Activated CD4-positive, alpha-beta memory T cell treated with anti-CD3 and anti-CD28 coated beads for 36 hours (primary cell): ENCODE results near the gene MAPKAPK3. TPM values are rescaled to one million over a fixed set of nuclear protein-coding genes. Genes with fewer than 3 reads are reported as not detected.

Experiments
- CTCF ChIA-PET: fragments of 350-600 bp; sonication (Branson Sonifier 250); formaldehyde crosslinking; loops from one replicate; lab custom pipeline; 2021; ENCODE audit warnings: antibody characterized with exemption, inconsistent platforms; lab: Charles Lee
- POLR2A ChIA-PET: fragments of 350-600 bp; sonication (Branson Sonifier 250); formaldehyde crosslinking; loops from one replicate; lab custom pipeline; 2021; ENCODE audit warnings: antibody characterized with exemption; lab: Charles Lee
- DNase-seq: peaks from one replicate; pipeline ENCODE4 v3.0.0-alpha.2; 2020
- H3K27ac Mint-ChIP-seq: one replicate; pipeline ENCODE4 v1.8.0; 2021; ENCODE audit warnings: mixed read lengths
- H3K27me3 Mint-ChIP-seq: one replicate; pipeline ENCODE4 v1.8.0; 2021; ENCODE audit warnings: mixed read lengths
- H3K36me3 Mint-ChIP-seq: one replicate; pipeline ENCODE4 v1.8.0; 2021; ENCODE audit warnings: mixed read lengths
- H3K4me1 Mint-ChIP-seq: one replicate; pipeline ENCODE4 v1.8.0; 2021; ENCODE audit warnings: low read depth, mixed read lengths
- H3K4me3 Mint-ChIP-seq: one replicate; pipeline ENCODE4 v1.8.0; 2021; ENCODE audit warnings: mild to moderate bottlenecking, mixed read lengths
- H3K9me3 Mint-ChIP-seq: one replicate; pipeline ENCODE4 v1.8.0; 2021; ENCODE audit warnings: mixed read lengths
- intact Hi-C: fragments of 100-400 bp; cut with micrococcal nuclease; formaldehyde crosslinking; loops from one replicate; pipeline ENCODE4 v1.15.1; 2023
- total RNA-seq, 2 experiments: library from RNA; stranded (reverse); gene quantifications; one replicate each; pipeline ENCODE4 v1.2.3, GENCODE V29; 2021

The MAPKAPK3 gene
- total RNA-seq, 2 experiments from 2014 or later: 186 to 187 TPM

DNA sequence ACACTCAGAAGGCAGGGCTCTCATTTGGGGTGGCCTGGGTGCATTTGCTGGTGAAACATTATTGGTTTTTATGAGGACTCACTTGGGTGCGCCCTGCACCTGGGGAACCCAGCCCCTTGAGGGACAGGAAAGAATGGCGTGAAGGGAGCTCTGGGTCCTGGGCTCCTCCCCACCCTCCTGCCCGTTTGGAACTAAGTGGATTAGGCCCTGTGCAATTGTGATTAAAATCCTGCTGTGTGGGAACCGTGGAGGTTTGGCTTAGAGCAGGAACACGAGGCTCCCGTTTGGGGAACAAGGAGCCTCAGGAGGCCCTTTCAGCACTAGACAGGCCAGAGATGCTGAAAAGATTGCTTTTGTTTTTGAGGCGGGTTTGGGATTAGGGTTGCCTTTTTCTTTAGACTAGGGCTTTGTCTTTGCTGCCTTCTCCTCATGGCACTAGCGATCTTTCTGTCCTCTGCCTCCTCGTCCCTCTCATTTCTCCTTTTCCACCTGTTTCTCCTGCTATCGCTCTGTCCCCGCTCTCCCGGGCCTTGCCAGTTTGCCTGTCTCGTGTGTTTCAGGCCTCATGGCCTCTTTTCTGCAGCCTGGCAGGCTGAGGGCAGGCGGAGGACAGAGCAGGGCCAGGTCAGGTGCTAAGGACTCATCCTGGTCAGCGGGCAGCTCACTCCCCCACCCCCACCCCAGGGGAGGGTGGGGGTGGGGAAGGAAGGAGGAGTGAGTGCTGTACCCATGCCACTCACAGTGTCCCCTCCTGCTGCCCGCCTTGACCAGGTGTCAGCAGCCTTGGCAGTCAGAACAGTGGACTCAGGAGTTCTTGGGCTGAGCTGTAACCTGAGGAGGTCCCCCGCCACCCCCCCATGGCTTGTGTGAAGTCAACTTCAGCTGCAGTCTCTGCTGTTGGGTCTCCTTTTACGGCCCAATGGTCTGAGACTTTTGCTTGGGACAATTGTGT lies 8.6 kb downstream of the MAPKAPK3 start:
- H3K4me1 Mint-ChIP-seq: peaks cover 94% of the 10 kb centered on the region
- no peak for DNase-seq
- intact Hi-C loops: no loop called here
- peaks cover 36% of the 10 kb centered on the region for H3K36me3 Mint-ChIP-seq
- no peak overlapping the region for H3K4me3 Mint-ChIP-seq
- POLR2A ChIA-PET: interaction anchor here (0.7 to 1.3 kb wide), 3 partner anchors 23 to 564 kb away, joined by 3 to 4 read pairs (median 3); no protein-coding TSS in a partner anchor
- H3K9me3 Mint-ChIP-seq: no peaks in the 10 kb centered on the region
- CTCF ChIA-PET: interaction anchor here (0.9 to 2.9 kb wide), 5 partner anchors 9 to 52 kb away, joined by 3 to 22 read pairs (median 7); no protein-coding TSS in a partner anchor
- H3K27ac Mint-ChIP-seq: peak overlapping the region; percentile 94
- no peaks in the 10 kb centered on the region for H3K27me3 Mint-ChIP-seq

DNA sequence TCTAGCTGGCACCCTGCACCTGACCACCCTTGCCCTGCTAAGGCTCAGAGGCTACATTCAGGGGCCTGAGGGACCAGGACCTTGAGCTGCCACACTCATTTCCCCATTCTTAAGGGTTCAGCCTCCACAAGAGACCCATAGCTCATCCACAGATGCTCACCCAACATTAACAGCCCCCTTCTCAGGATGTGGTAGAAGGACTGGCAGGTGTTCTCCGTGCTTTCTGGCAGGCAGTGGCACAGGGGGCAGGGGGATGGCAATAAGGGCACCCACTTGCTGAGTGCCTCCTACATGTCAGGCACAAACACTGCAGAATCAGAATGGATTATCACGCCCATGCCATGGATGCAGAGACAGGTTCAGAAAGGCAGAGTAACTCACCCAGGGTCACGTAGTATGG lies 9.4 kb downstream of the MAPKAPK3 start:
- Mint-ChIP-seq H3K27ac (peak overlapping the region; percentile 4), H3K4me3 (no peak overlapping the region), H3K36me3 (peaks cover 31% of the 10 kb centered on the region), H3K27me3 (no peaks in the 10 kb centered on the region), H3K4me1 (peaks cover 96% of the 10 kb centered on the region), H3K9me3 (no peaks in the 10 kb centered on the region)
- DNase-seq: no peak
- POLR2A ChIA-PET: no interaction called here
- intact Hi-C loops: no loop called here
- CTCF ChIA-PET: interaction anchor here (0.9 to 1.8 kb wide), 4 partner anchors 10 to 84 kb away, joined by 3 to 4 read pairs (median 4); partner anchors contain the start of gene DOCK3

DNA sequence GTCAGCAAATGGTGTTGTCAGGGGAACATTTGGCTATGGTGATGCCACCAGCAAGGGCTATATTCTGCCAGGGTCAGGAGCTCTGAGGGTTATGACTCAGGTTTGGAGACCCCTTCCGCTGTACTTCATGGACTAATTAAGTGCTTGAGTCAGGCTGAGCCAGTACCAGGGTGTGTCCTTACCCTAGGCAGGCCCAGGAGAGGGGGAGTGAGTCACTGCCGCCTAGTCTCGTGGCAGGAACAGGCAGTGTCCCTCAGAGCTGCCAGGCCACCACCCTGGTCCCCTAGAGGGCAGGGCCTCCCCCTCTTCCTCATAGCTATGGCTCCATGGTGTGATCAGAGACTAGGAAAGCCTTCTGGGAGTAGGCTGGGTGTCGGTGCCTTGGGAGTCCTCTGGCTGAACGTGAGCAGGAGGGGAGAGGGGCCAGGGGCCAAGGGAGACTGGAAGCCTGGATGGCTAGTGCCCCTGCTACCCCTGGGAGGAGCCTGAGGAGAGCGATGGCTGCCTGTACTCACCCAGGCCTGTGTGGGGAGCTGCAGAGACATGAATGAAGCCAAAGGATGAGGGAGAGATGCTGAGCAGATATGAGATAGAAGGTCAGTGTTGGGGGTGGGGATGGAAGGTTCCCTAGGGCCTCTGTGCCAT lies 10.6 kb downstream of the MAPKAPK3 start:
- peak overlapping the region; percentile 84 for H3K27ac Mint-ChIP-seq
- peaks cover 35% of the 10 kb centered on the region for H3K36me3 Mint-ChIP-seq
- DNase-seq: peak; percentile 59
- ChIA-PET POLR2A (interaction anchor here (0.8 to 2.4 kb wide), 4 partner anchors 25 to 27 kb away, joined by 3 to 8 read pairs (median 4); no protein-coding TSS in a partner anchor), CTCF (interaction anchor here (1.0 to 2.8 kb wide), 10 partner anchors 9 to 344 kb away, joined by 3 to 18 read pairs (median 4); partner anchors contain the start of genes DOCK3, HEMK1 and MAPKAPK3)
- intact Hi-C loops: no loop called here
- no peaks in the 10 kb centered on the region for H3K27me3 Mint-ChIP-seq
- no peaks in the 10 kb centered on the region for H3K9me3 Mint-ChIP-seq
- H3K4me3 Mint-ChIP-seq: no peak overlapping the region
- H3K4me1 Mint-ChIP-seq: peaks cover 98% of the 10 kb centered on the region

DNA sequence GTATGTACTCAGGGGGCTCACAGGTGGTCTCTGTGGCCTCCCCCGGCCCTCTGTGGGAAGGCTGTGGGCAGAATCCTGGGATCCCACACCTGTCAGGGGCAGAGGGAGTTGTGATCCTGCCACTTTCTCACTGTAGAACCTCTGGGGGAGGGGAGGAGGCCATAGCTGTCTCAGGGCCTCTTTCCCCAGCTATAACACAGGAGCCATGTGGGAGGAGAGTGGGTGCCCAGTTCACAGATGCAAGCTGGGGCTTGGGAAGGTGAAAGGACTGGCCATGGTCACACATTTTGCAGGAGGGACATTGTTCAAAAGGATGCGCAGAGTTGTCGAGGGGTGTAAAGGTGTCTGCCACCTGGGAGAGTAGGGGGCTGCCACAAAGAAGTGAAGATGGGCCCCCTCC lies 11.7 kb downstream of the MAPKAPK3 start:
- Mint-ChIP-seq H3K9me3 (no peaks in the 10 kb centered on the region), H3K27me3 (no peaks in the 10 kb centered on the region), H3K4me1 (peaks cover 99% of the 10 kb centered on the region), H3K36me3 (peaks cover 35% of the 10 kb centered on the region), H3K4me3 (no peak overlapping the region), H3K27ac (peak overlapping the region; percentile 53)
- CTCF ChIA-PET: interaction anchor here (1.2 to 2.8 kb wide), 7 partner anchors 9 to 343 kb away, joined by 3 to 18 read pairs (median 9); partner anchors contain the start of genes HEMK1 and MAPKAPK3
- POLR2A ChIA-PET: interaction anchor here (0.8 to 2.4 kb wide), 3 partner anchors 26 to 27 kb away, joined by 3 to 8 read pairs (median 3); no protein-coding TSS in a partner anchor
- intact Hi-C loops: no loop called here
- no peak for DNase-seq

DNA sequence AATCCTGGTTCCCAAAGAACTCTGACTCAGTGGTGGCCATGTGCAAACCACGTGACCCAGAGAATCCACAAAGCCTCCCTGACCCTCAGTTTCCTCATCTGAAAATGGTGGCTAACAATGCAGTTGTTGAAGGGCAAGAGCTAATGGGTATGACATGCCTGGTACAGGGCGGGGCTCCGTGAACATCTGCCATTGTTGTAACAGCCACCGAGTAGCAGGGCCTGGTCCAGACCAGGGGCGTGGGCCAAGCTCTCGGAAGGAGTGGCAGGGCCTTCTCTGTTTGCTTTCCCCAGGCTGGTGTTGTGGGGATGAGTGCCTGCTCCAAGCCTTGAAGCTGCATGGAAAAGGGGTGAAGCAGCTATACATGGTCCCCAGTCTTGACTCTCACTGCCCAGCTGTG lies 13.4 kb downstream of the MAPKAPK3 start:
- Mint-ChIP-seq H3K27ac (peak overlapping the region; percentile 86), H3K9me3 (no peaks in the 10 kb centered on the region), H3K4me3 (no peak overlapping the region), H3K36me3 (peaks cover 27% of the 10 kb centered on the region), H3K4me1 (peaks cover 93% of the 10 kb centered on the region), H3K27me3 (no peaks in the 10 kb centered on the region)
- DNase-seq: no peak
- ChIA-PET CTCF (interaction anchor here (1.6 to 4.3 kb wide), 2 partner anchors 11 to 14 kb away, joined by 3 to 34 read pairs; partner anchors contain the start of gene MAPKAPK3), POLR2A (interaction anchor here (1.3 kb wide), 1 partner anchor 13 kb away, joined by 3 read pairs; no protein-coding TSS in a partner anchor)
- intact Hi-C loops: no loop called here

- Mint-ChIP-seq H3K36me3 (peaks cover 25% of the 10 kb centered on the region), H3K27ac (peak overlapping the region; percentile 86), H3K27me3 (no peaks in the 10 kb centered on the region), H3K9me3 (no peaks in the 10 kb centered on the region), H3K4me3 (no peak overlapping the region), H3K4me1 (peaks cover 88% of the 10 kb centered on the region)
- POLR2A ChIA-PET: interaction anchor here (1.3 kb wide), 1 partner anchor 13 kb away, joined by 3 read pairs; no protein-coding TSS in a partner anchor
- CTCF ChIA-PET: interaction anchor here (1.6 to 4.3 kb wide), 2 partner anchors 11 to 15 kb away, joined by 3 to 34 read pairs; partner anchors contain the start of gene MAPKAPK3
- DNase-seq: no peak
- intact Hi-C loops: no loop called here
These were observed 13.9 kb downstream of the MAPKAPK3 start for GRCh38 chr3:50630877-50631276.

DNA sequence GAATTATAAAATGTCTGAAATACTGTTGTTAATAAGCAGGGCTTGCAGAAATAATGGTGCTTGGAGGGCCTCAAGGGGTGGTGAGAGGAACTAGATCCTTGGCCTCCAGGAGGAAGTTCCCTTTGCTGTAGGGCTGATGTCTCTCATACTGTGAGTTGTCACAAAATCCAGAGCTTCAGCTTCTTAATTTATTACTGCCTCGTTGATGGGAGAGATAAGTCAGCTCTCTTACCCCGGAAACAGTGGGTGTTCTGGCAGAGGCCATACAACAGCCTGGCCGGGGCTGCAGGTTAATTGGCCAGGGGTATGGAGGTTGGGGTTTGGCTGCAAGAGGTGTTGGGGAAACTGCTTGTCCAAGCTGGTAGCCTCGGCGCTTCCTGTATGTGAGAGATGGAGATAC lies 15.5 kb downstream of the MAPKAPK3 start:
- intact Hi-C loops: loop anchor here (1.0 kb wide), 1 partner anchor 10 kb away; no protein-coding TSS in a partner anchor
- H3K4me1 Mint-ChIP-seq: peaks cover 89% of the 10 kb centered on the region
- H3K36me3 Mint-ChIP-seq: peaks cover 20% of the 10 kb centered on the region
- POLR2A ChIA-PET: interaction anchor here (1.4 to 1.8 kb wide), 2 partner anchors 8 to 15 kb away, joined by 4 to 9 read pairs; partner anchors contain the start of gene MAPKAPK3
- CTCF ChIA-PET: interaction anchor here (0.7 to 4.3 kb wide), 8 partner anchors 9 to 752 kb away, joined by 3 to 34 read pairs (median 4); partner anchors contain the start of genes CISH, MANF and MAPKAPK3
- H3K4me3 Mint-ChIP-seq: no peak overlapping the region
- H3K27ac Mint-ChIP-seq: peak overlapping the region; percentile 86
- no peaks in the 10 kb centered on the region for H3K9me3 Mint-ChIP-seq
- DNase-seq: peak; percentile 53
- no peaks in the 10 kb centered on the region for H3K27me3 Mint-ChIP-seq

- Mint-ChIP-seq H3K27ac (peak overlapping the region; percentile 86), H3K9me3 (no peaks in the 10 kb centered on the region), H3K36me3 (peaks cover 19% of the 10 kb centered on the region), H3K27me3 (no peaks in the 10 kb centered on the region), H3K4me1 (peaks cover 87% of the 10 kb centered on the region), H3K4me3 (no peak overlapping the region)
- DNase-seq: no peak
- ChIA-PET CTCF (interaction anchor here (0.8 to 4.3 kb wide), 5 partner anchors 14 to 114 kb away, joined by 3 to 34 read pairs (median 5); partner anchors contain the start of gene MAPKAPK3), POLR2A (interaction anchor here (1.4 to 1.8 kb wide), 2 partner anchors 9 to 15 kb away, joined by 4 to 9 read pairs; partner anchors contain the start of gene MAPKAPK3)
- intact Hi-C loops: no loop called here
These were observed 16.4 kb downstream of the MAPKAPK3 start for GRCh38 chr3:50633230-50633790.

DNA sequence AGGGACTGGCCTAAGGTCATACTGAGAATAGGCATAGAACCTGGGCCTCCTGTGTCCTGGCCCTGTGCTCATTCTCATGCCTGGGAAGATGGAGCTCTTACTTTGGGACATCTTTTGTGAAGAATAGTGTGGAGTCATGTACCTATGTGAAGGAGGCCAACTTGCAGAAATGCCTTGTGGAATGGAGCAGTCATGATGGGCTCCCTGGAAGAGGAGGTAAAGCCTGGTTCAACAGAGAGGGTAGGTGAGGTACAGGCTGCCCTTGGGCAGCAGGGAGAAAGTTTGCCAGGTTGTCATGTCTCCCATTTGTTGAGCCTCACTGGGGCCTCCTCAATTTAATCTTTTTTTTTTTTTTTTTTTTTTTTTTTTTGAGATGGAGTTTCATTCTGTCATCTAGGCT lies 18.1 kb downstream of the MAPKAPK3 start:
- no peak for DNase-seq
- no peak overlapping the region for H3K4me3 Mint-ChIP-seq
- POLR2A ChIA-PET: no interaction called here
- CTCF ChIA-PET: interaction anchor here (1.3 to 2.0 kb wide), 2 partner anchors 18 to 63 kb away, joined by 3 to 7 read pairs; no protein-coding TSS in a partner anchor
- intact Hi-C loops: no loop called here
- H3K36me3 Mint-ChIP-seq: peaks cover 19% of the 10 kb centered on the region
- H3K27ac Mint-ChIP-seq: peak overlapping the region; percentile 25
- no peaks in the 10 kb centered on the region for H3K9me3 Mint-ChIP-seq
- H3K27me3 Mint-ChIP-seq: no peaks in the 10 kb centered on the region
- H3K4me1 Mint-ChIP-seq: peaks cover 77% of the 10 kb centered on the region

DNA sequence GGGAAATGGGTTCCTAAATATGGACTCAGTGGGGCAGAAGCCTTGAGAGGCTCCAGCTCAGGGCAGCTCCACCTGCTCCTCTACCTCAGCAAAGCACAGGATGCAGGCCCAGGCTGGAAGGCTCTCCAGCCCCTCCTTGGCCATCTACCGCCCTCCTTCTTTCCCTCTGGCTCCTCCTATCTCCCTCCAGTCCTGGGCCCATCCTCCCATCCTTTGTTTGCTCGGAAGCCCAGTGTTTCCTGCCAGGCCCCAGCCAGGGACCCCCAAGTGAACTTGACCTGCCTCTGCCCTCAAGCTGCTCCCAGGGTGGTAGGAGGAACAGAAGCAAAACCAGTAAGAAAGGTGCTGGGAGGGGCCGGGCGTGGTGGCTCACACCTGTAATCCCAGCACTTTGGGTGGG lies 20.1 kb downstream of the MAPKAPK3 start:
- Mint-ChIP-seq H3K27ac (peak overlapping the region; percentile 70), H3K27me3 (no peaks in the 10 kb centered on the region), H3K4me3 (no peak overlapping the region), H3K4me1 (peaks cover 67% of the 10 kb centered on the region), H3K9me3 (no peaks in the 10 kb centered on the region), H3K36me3 (peaks cover 23% of the 10 kb centered on the region)
- POLR2A ChIA-PET: interaction anchor here (0.6 kb wide), 1 partner anchor 123 kb away, joined by 3 read pairs; no protein-coding TSS in a partner anchor
- no peak for DNase-seq
- CTCF ChIA-PET: interaction anchor here (0.6 to 1.2 kb wide), 3 partner anchors 16 to 44 kb away, joined by 3 read pairs; no protein-coding TSS in a partner anchor
- intact Hi-C loops: no loop called here

DNA sequence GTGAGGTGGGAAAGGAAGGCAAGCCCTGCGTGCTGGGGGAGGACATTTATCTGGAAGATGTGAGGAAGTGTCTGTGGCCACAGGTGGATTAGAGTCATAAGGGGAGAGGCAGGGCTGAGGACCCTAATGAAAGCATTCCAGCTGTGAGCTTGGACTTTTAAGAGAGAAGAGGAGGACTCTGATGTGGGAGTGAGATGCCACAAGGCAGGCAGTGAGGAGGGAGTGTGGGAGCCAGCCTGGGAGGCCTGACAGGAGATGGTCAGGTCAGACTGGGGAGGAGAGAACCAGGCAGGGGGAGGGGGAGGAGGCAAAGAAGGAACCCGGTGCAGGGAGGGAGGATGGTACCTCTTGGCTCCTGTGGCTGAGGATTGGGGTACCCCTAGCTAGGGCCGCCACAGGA lies 21.0 kb downstream of the MAPKAPK3 start:
- no peak overlapping the region for H3K4me3 Mint-ChIP-seq
- H3K9me3 Mint-ChIP-seq: no peaks in the 10 kb centered on the region
- peak overlapping the region; percentile 70 for H3K27ac Mint-ChIP-seq
- POLR2A ChIA-PET: no interaction called here
- intact Hi-C loops: no loop called here
- CTCF ChIA-PET: no interaction called here
- no peak for DNase-seq
- H3K27me3 Mint-ChIP-seq: no peaks in the 10 kb centered on the region
- peaks cover 61% of the 10 kb centered on the region for H3K4me1 Mint-ChIP-seq
- peaks cover 21% of the 10 kb centered on the region for H3K36me3 Mint-ChIP-seq
